ENCODE measurements around the gene PLPPR4.
"Not testable (repeated sequence)": the region's sequence is repeated elsewhere in the genome, so short reads cannot be mapped to it uniquely, and the experiment has no call there.

PLPPR4 gene

GRCh38 chr1:99240621-99241020 lies 23.7 kb upstream of the PLPPR4 start:
- no peak for DNase-seq (ENCODE audit: low spot score)
- TF ChIP-seq, protein P1, sequence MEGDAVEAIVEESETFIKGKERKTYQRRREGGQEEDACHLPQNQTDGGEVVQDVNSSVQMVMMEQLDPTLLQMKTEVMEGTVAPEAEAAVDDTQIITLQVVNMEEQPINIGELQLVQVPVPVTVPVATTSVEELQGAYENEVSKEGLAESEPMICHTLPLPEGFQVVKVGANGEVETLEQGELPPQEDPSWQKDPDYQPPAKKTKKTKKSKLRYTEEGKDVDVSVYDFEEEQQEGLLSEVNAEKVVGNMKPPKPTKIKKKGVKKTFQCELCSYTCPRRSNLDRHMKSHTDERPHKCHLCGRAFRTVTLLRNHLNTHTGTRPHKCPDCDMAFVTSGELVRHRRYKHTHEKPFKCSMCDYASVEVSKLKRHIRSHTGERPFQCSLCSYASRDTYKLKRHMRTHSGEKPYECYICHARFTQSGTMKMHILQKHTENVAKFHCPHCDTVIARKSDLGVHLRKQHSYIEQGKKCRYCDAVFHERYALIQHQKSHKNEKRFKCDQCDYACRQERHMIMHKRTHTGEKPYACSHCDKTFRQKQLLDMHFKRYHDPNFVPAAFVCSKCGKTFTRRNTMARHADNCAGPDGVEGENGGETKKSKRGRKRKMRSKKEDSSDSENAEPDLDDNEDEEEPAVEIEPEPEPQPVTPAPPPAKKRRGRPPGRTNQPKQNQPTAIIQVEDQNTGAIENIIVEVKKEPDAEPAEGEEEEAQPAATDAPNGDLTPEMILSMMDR (IDR thresholded peaks at IDR 0.05; ENCODE audit: extremely low read depth, insufficient read depth, missing control alignments), result no peak
- in situ Hi-C loops (cut with MboI; ENCODE audit: low pct_unique_long_range_greater_than_20kb, low sequenced_read_pairs, unreplicated experiment), result no loop called here

DNA sequence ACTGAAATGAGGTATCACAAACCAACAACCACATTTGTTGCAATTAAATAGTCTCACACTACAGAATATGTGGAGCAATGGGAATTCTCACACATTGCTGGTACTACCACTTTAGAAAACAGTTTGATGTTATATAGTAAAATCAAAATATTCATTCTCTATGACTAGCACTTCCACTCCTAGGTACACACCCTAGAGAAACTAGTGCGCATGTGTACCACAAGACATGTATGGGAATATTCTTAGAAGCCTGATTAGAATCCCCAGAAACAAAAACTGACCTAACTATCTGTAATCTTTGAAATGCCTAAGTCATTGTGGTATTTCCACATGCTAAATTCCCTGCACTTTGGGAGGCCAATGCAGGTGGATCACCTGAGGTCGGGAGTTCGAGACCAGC lies 18.1 kb upstream of the PLPPR4 start:
- no peak for DNase-seq (ENCODE audit: low spot score)
- in situ Hi-C loops (cut with MboI; ENCODE audit: low pct_unique_long_range_greater_than_20kb, low sequenced_read_pairs, unreplicated experiment), result no loop called here
- TF ChIP-seq, protein P1 (IDR thresholded peaks at IDR 0.05; ENCODE audit: extremely low read depth, insufficient read depth, missing control alignments), result no peak

DNA sequence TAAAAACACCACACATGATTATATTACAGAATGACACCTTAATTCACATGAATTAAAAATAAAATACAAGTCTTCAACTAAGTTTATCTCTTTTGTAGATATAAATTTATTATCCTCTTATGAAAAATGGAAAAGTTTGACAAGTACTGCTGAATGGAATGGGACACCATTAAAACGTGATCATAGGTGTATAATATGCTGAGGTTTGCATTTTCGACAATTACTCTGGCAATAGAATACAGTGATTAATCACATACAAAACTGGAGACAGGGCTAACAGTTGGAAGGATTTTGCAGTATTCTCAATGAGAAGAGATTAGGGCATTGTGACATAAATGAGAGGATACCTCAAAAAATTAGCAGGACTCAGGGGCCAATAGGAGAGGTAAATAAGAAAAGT lies 17.1 kb upstream of the PLPPR4 start:
- TF ChIP-seq, protein P1 (IDR thresholded peaks at IDR 0.05; ENCODE audit: extremely low read depth, insufficient read depth, missing control alignments), result no peak
- no peak for DNase-seq (ENCODE audit: low spot score)
- in situ Hi-C loops (cut with MboI; ENCODE audit: low pct_unique_long_range_greater_than_20kb, low sequenced_read_pairs, unreplicated experiment), result no loop called here

GRCh38 chr1:99250728-99251127 lies 13.6 kb upstream of the PLPPR4 start:
- TF ChIP-seq, protein P1 (IDR thresholded peaks at IDR 0.05; ENCODE audit: extremely low read depth, insufficient read depth, missing control alignments), result no peak
- no peak for DNase-seq (ENCODE audit: low spot score)
- in situ Hi-C loops (cut with MboI; ENCODE audit: low pct_unique_long_range_greater_than_20kb, low sequenced_read_pairs, unreplicated experiment), result no loop called here

DNA sequence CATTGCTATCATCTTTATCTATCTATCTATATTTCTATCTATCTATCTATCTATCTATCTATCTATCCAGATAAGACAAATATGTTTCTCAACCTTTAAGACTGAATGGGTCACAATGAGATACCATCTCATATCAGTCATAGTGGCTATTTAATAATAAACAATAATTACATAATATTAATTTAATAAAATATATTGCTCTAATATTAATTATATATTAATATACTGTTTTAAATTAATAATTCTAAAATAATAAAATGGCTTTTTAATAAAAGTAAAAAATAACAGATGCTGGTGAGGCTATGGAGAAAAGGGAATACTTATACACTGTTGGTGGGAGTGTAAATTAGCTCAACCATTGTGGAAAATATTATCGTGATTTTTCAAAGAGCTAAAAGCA lies 13.0 kb upstream of the PLPPR4 start:
- no peak for DNase-seq (ENCODE audit: low spot score)
- in situ Hi-C loops (cut with MboI; ENCODE audit: low pct_unique_long_range_greater_than_20kb, low sequenced_read_pairs, unreplicated experiment), result no loop called here
- TF ChIP-seq, protein P1 (IDR thresholded peaks at IDR 0.05; ENCODE audit: extremely low read depth, insufficient read depth, missing control alignments), result no peak

DNA sequence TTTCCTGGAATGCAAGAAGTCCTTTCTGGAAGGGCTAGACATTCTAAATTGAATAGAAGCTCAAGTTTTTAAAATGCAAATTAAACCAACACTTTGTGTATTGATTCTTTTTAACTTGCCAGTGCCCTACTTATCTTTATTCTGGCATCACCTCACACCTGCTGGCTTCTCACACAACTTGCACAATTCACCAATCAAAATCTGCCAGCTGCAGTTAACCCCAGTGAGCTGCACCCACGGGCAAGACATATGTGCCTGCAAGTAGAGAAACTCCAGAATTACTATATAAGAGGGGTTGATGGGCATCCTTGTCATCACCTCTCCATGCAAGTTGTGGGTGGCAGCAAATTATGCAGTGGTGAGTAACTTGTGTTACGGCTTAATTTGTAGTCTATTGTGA lies 11.7 kb upstream of the PLPPR4 start:
- in situ Hi-C loops (cut with MboI; ENCODE audit: low pct_unique_long_range_greater_than_20kb, low sequenced_read_pairs, unreplicated experiment), result no loop called here
- DNase-seq (ENCODE audit: low spot score), result no peak

GRCh38 chr1:99260402-99260801 lies 3.9 kb upstream of the PLPPR4 start:
- in situ Hi-C loops (cut with MboI; ENCODE audit: low pct_unique_long_range_greater_than_20kb, low sequenced_read_pairs, unreplicated experiment); DNase-seq (ENCODE audit: low spot score): not testable (repeated sequence)

More for the DNA sequence above, 11.7 kb upstream of the PLPPR4 start:
- TF ChIP-seq, protein P1 (IDR thresholded peaks at IDR 0.05; ENCODE audit: extremely low read depth, insufficient read depth, missing control alignments), result no peak

All from GM13977 (cell line).